ENCODE results near the gene DIP2C. TPM values are rescaled to one million over a fixed set of nuclear protein-coding genes. Genes with fewer than 3 reads are reported as not detected.
"Not testable (repeated sequence)": the region's sequence is repeated elsewhere in the genome, so short reads cannot be mapped to it uniquely, and the experiment has no call there.

The DIP2C gene
- total RNA-seq, 2 experiments from 2014 or later, result 0.70 to 0.76 TPM

DNA sequence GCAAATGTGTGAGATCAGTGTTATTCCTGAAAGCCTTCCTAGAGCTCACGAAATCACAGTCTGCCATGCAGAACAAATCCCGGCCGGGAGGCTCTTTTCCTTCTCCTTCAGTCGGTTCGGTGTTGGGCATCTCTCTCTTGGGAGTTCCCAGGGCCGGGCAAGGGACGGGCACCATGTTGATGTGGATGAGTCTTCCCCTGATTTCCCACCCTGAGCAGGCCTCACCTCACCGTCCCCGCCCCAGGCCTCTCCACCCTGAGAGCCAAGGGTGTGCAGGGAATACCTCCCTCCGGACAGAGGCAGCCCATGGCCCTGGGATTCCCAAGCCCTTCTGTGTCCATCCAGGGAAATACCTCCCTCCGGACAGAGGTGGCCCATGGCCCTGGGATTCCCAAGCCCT, 28.0 kb upstream of the DIP2C start:
- H3K27me3 Mint-ChIP-seq, result peaks cover 5% of the 10 kb centered on the region

DNA sequence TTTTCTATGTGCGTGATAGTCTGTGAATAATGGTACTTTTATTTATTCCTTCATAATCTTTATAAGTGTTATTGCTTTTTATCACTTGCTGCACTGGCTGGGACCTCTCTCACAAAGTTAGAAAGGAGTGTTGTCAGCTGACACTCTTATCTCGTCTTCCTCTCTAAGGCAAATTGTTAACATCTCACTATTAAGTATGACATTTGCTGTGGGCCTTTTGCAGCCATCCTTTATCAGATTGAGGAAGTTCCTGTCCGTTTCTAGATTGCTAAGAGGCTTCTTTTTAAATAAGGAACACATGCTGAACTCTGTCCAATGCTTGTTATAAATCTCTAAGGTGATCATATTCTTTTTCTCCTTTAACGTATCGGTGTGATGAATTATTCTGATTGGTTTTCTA, 27.4 kb upstream of the DIP2C start:
- ChIA-PET POLR2A (no interaction called here), CTCF (no interaction called here)
- Mint-ChIP-seq H3K36me3 (ENCODE audit: low read depth) (peaks cover 2% of the 10 kb centered on the region), H3K27me3 (peaks cover 5% of the 10 kb centered on the region), H3K4me1 (no peaks in the 10 kb centered on the region), H3K9me3 (peaks cover 5% of the 10 kb centered on the region), H3K4me3 (no peak overlapping the region), H3K27ac (no peak overlapping the region)
- no peak for DNase-seq

More for the DNA sequence above, 28.0 kb upstream of the DIP2C start:
- CTCF ChIA-PET, result no interaction called here
- Mint-ChIP-seq H3K9me3 (peaks cover 5% of the 10 kb centered on the region), H3K36me3 (ENCODE audit: low read depth) (peaks cover 2% of the 10 kb centered on the region), H3K4me3 (no peak overlapping the region), H3K27ac (no peak overlapping the region), H3K4me1 (no peaks in the 10 kb centered on the region)
- POLR2A ChIA-PET, result no interaction called here
- DNase-seq, result no peak

- CTCF ChIA-PET, result no interaction called here
- H3K4me3 Mint-ChIP-seq, result no peak overlapping the region
- H3K27me3 Mint-ChIP-seq, result peaks cover 5% of the 10 kb centered on the region
- H3K36me3 Mint-ChIP-seq (ENCODE audit: low read depth), result peaks cover 2% of the 10 kb centered on the region
- POLR2A ChIA-PET, result no interaction called here
- no peak overlapping the region for H3K27ac Mint-ChIP-seq
- H3K9me3 Mint-ChIP-seq, result peaks cover 5% of the 10 kb centered on the region
- no peaks in the 10 kb centered on the region for H3K4me1 Mint-ChIP-seq
- DNase-seq, result no peak
These were observed 24.7 kb upstream of the DIP2C start for GRCh38 chr10:714214-714613.

- DNase-seq, result no peak
- Mint-ChIP-seq H3K9me3 (peaks cover 5% of the 10 kb centered on the region), H3K4me3 (no peak overlapping the region), H3K27ac (no peak overlapping the region), H3K36me3 (ENCODE audit: low read depth) (peaks cover 2% of the 10 kb centered on the region), H3K4me1 (no peaks in the 10 kb centered on the region), H3K27me3 (peaks cover 13% of the 10 kb centered on the region)
- POLR2A ChIA-PET, result no interaction called here
- CTCF ChIA-PET, result no interaction called here
These were observed 23.1 kb upstream of the DIP2C start for GRCh38 chr10:712575-712974.

- peaks cover 5% of the 10 kb centered on the region for H3K9me3 Mint-ChIP-seq
- H3K27ac Mint-ChIP-seq, result no peak overlapping the region
- peaks cover 16% of the 10 kb centered on the region for H3K27me3 Mint-ChIP-seq
- H3K4me3 Mint-ChIP-seq, result no peak overlapping the region
- ChIA-PET POLR2A (no interaction called here), CTCF (no interaction called here)
- H3K4me1 Mint-ChIP-seq, result no peaks in the 10 kb centered on the region
- H3K36me3 Mint-ChIP-seq (ENCODE audit: low read depth), result peaks cover 2% of the 10 kb centered on the region
- no peak for DNase-seq
These were observed 22.6 kb upstream of the DIP2C start for GRCh38 chr10:712089-712488.

DNA sequence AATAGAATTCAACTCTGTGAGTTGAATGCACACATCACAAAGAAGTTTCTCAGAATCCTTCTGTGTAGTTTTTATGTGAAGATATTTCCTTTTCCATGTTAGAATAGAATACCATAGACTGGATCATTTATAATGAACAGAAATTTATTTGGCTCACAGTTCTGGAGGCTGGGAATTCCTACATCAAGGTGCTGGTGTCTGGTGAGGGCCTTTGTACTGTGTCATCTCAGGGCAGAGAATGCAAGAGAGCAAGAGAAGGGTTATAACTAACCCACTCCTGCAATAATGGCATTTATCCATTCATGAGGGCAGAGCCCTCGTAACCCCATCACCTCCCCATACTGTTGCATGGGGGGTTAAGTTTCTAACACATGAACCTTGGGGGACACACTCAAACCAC, 18.4 kb upstream of the DIP2C start:
- H3K27me3 Mint-ChIP-seq, result peaks cover 25% of the 10 kb centered on the region
- ChIA-PET CTCF (no interaction called here), POLR2A (no interaction called here)
- no peak overlapping the region for H3K27ac Mint-ChIP-seq
- H3K4me3 Mint-ChIP-seq, result no peak overlapping the region
- no peak for DNase-seq
- no peaks in the 10 kb centered on the region for H3K9me3 Mint-ChIP-seq
- H3K4me1 Mint-ChIP-seq, result no peaks in the 10 kb centered on the region
- H3K36me3 Mint-ChIP-seq (ENCODE audit: low read depth), result no peaks in the 10 kb centered on the region

- no peaks in the 10 kb centered on the region for H3K4me1 Mint-ChIP-seq
- H3K4me3 Mint-ChIP-seq, result no peak overlapping the region
- H3K27ac Mint-ChIP-seq, result no peak overlapping the region
- CTCF ChIA-PET, result no interaction called here
- H3K36me3 Mint-ChIP-seq (ENCODE audit: low read depth), result no peaks in the 10 kb centered on the region
- peaks cover 27% of the 10 kb centered on the region for H3K27me3 Mint-ChIP-seq
- H3K9me3 Mint-ChIP-seq, result no peaks in the 10 kb centered on the region
- POLR2A ChIA-PET, result no interaction called here
- no peak for DNase-seq
These were observed 18.0 kb upstream of the DIP2C start for GRCh38 chr10:707456-707855.

DNA sequence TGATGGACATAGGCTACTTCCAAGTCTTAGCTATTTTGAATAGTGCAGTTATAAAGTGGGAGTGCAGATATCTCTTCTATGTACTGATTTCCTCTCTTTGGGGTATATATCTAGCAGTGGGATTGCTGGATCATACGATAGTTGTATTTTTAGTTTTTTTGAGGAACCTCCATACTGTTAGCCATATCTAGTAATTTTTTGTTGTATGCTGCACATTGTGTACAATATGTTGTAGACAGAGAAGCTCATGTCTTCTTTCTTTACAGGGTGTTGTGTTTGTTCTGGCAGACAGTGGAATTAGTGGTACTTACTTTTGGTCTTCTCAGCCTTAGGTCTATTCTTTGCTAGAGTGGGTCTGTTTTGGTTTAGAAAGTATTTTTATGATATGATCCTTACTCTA, 13.7 kb upstream of the DIP2C start:
- DNase-seq, result no peak
- H3K9me3 Mint-ChIP-seq, result no peaks in the 10 kb centered on the region
- H3K4me1 Mint-ChIP-seq, result no peaks in the 10 kb centered on the region
- peaks cover 28% of the 10 kb centered on the region for H3K27me3 Mint-ChIP-seq
- no peak overlapping the region for H3K27ac Mint-ChIP-seq
- ChIA-PET POLR2A (no interaction called here), CTCF (no interaction called here)
- H3K4me3 Mint-ChIP-seq, result no peak overlapping the region
- H3K36me3 Mint-ChIP-seq (ENCODE audit: low read depth), result no peaks in the 10 kb centered on the region

DNA sequence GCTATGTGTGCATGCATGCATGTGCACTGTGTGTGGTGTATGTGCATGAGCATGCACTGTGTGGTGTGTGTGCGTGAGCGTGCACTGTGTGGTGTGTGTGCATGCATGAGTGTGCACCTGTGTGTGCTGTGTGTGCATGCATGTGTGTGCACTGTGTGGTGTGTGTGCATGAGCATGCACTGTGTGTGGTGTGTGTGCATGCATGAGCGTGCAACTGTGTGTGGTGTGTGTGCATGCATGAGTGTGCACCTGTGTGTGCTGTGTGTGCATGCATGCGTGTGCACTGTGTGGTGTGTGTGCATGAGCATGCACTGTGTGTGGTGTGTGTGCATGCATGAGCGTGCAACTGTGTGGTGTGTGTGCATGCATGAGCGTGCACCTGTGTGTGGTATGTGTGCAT, 10.7 kb upstream of the DIP2C start:
- CTCF ChIA-PET; H3K36me3 Mint-ChIP-seq (ENCODE audit: low read depth); POLR2A ChIA-PET; H3K4me3 Mint-ChIP-seq; H3K9me3 Mint-ChIP-seq; DNase-seq; H3K4me1 Mint-ChIP-seq; H3K27ac Mint-ChIP-seq: not testable (repeated sequence)
- peaks cover 19% of the 10 kb centered on the region for H3K27me3 Mint-ChIP-seq

DNA sequence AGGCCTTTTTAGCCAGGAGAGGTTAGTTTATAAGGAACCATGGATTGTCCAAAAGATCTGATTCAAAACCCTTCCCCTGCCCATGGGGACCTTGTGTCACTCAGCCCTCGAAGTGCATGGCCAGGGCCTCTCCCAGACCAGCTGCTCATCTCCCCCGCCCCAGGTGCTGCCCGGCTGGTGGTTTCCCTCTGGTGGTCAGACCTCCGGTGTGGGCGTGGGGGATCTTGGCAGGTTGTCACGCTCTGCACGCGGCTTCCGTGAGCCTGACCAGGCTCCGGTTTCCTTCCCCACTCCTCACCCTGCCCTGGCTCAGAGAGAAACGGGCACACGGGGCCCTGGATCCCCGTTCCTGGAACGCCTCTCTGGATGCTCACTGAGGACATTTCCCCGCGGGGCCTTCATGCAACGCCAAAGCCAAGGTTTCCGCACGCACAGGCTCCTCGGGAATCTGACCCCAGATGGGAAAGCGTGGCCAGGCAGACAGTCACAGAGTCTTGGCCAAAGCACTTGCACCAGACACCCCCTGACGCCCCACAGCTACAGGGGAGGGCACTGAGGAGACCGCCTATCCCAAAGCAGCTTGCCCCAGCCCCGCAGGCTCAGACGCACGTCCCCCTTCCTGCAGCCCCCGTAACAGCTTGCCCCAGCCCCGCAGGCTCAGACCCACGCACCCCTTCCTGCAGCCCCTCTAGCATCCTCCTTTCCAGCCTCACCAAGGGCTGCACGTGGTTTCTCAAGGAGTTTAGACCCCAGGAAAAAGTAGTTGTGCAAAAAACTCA, 7.8 kb upstream of the DIP2C start:
- POLR2A ChIA-PET, result no interaction called here
- CTCF ChIA-PET, result no interaction called here
- H3K9me3 Mint-ChIP-seq, result no peaks in the 10 kb centered on the region
- H3K27ac Mint-ChIP-seq, result no peak overlapping the region
- peaks cover 8% of the 10 kb centered on the region for H3K4me1 Mint-ChIP-seq
- H3K4me3 Mint-ChIP-seq, result no peak overlapping the region
- no peak for DNase-seq
- H3K36me3 Mint-ChIP-seq (ENCODE audit: low read depth), result no peaks in the 10 kb centered on the region
- H3K27me3 Mint-ChIP-seq, result peaks cover 23% of the 10 kb centered on the region

DNA sequence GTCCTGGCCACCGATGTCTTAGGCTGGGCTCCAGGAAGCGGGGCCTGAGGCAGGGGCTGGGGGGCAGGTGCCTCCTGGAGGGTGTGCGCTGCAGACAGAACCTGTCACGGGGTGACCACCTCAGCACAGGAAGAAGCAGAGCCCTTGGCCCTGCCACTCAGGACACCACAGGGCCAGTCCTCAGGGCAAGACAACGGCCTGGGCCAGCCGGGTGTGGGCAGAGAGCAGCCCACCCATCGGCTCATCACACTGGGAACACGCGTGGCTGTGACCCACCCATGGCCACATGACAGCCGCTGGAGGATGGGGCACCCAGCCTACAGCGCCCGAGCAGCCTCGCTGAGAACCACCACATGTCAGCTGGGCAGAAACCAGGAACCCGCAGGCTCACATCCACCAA, 5.9 kb upstream of the DIP2C start:
- Mint-ChIP-seq H3K27ac (no peak overlapping the region), H3K4me1 (peaks cover 12% of the 10 kb centered on the region), H3K4me3 (no peak overlapping the region), H3K9me3 (no peaks in the 10 kb centered on the region), H3K36me3 (ENCODE audit: low read depth) (no peaks in the 10 kb centered on the region), H3K27me3 (peaks cover 29% of the 10 kb centered on the region)
- DNase-seq, result no peak
- CTCF ChIA-PET, result no interaction called here
- POLR2A ChIA-PET, result no interaction called here

DNA sequence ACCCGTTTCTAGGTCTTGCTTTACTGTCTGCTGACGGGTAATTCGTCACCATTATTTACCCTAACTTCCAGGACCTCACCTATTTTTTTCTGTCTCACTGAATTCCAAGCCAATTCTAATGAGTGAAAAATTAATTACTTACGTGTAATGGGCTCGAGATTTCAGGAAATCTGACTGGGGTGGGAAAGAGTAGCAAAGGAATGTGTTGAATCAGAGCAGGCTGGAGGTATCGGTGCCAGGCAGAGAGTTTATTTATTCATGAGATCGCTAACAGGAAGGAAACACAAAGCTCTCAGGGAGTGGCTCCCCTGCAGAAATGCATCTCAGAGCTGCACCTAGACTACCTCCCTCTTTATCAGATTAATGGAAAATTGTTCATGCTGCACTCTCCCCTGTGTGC, 4.0 kb upstream of the DIP2C start:
- DNase-seq, result no peak
- Mint-ChIP-seq H3K4me3 (no peak overlapping the region), H3K36me3 (ENCODE audit: low read depth) (no peaks in the 10 kb centered on the region), H3K4me1 (peaks cover 14% of the 10 kb centered on the region), H3K27ac (no peak overlapping the region), H3K9me3 (no peaks in the 10 kb centered on the region), H3K27me3 (peaks cover 34% of the 10 kb centered on the region)
- ChIA-PET POLR2A (interaction anchor here (0.7 kb wide), 1 partner anchor 525 kb away, joined by 4 read pairs; no protein-coding TSS in a partner anchor), CTCF (no interaction called here)

DNA sequence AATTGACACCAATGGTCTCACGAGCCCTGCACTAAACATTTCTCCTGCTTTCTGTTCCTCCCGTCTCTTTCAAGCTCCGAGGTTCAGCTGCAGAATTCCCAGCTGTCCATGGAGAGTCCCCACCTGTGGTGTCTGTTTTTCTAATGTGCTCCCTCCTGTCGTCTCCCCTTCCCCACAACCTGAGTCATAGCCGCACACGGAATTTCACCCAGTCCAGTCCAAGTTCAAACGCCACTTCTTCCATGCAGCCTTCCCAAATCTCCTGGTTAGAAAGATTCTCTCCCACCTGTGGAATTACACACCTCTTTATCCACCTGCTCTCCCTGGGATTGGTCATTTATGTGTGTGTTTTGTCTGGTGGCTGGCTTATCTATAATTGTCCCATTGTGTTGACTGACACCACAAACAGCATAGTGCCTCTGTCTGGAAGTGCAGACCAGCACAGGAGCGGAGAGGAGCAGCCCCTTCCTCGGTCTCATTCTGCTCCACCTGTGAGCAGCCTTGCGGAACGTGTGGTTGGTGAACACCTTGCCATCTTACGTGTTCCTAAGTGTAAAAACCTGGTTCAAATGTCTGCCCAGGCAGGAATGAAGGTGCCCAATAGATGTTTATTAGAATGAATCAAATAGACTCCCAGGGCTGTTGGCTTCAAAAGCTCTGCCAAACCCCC, 3.3 kb upstream of the DIP2C start:
- Mint-ChIP-seq H3K4me3 (no peak overlapping the region), H3K27ac (no peak overlapping the region), H3K36me3 (ENCODE audit: low read depth) (no peaks in the 10 kb centered on the region), H3K27me3 (peaks cover 39% of the 10 kb centered on the region), H3K9me3 (no peaks in the 10 kb centered on the region), H3K4me1 (peaks cover 17% of the 10 kb centered on the region)
- DNase-seq, result no peak
- ChIA-PET POLR2A (no interaction called here), CTCF (no interaction called here)

DNA sequence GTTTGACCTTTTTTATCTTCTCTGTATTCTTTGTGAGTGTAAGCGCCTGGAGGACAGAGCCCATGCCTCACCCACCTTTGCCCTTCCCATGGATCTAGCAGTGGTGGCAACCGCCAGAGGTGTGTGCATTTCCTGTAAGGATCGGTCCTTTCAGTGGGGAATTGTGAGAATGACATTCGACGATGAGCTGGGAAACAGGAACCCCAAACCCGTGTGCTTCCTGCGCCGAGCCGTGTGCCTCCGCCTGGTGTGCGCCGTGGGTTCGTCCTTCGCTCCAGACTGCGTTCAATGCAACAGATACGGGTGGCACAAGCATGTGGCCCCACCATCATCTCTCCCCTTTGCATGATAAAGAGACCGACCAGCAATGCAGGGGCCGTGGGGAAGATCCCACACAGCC, 1.7 kb upstream of the DIP2C start:
- no peak for DNase-seq
- H3K4me3 Mint-ChIP-seq, result peak overlapping the region; percentile 21
- H3K4me1 Mint-ChIP-seq, result peaks cover 17% of the 10 kb centered on the region
- peaks cover 49% of the 10 kb centered on the region for H3K27me3 Mint-ChIP-seq
- POLR2A ChIA-PET, result no interaction called here
- H3K27ac Mint-ChIP-seq, result no peak overlapping the region
- CTCF ChIA-PET, result no interaction called here
- no peaks in the 10 kb centered on the region for H3K9me3 Mint-ChIP-seq
- no peaks in the 10 kb centered on the region for H3K36me3 Mint-ChIP-seq (ENCODE audit: low read depth)

Measured in activated CD4-positive, alpha-beta memory T cell treated with anti-CD3 and anti-CD28 coated beads, Interleukin-2, amount 10 ng/mL, durations not matched to agents 7 days and 5 days (primary cell).